ENCODE results near the gene ARL3. TPM values are rescaled to one million over a fixed set of nuclear protein-coding genes. Genes with fewer than 3 reads are reported as not detected.
A peak's percentile ranks its signal among the peaks of the same experiment; 100 is the strongest.

The ARL3 gene
- total RNA-seq, 1 experiment from 2014 or later = 13.3 TPM

DNA sequence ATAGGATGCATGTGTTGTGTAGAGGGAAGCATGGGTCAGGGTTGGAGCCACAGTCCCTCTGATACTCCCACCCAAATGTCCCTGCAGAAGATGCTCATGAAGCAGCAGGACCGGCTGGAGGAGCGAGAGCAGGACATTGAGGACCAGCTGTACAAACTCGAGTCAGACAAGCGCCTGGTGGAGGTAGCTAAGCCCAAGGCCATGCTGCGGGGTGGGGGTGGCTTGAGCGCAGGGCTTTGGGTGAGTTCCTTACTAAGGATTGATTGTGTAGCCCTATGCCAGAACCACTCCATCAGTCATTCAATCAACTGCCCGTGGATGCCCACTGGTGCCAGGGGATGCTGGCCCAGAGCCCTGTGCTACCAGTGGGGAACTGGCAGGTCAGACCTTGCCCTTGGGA, 59.6 kb downstream of the ARL3 start:
- ATAC-seq (no peak), DNase-seq (ENCODE audit: low spot score) (no peak)
- Mint-ChIP-seq H3K27ac (no peak overlapping the region), H3K27me3 (ENCODE audit: low read depth) (no peaks in the 10 kb centered on the region; the same call in 1 of the 2 replicates), H3K36me3 (peaks cover 28% of the 10 kb centered on the region), H3K4me1 (peaks cover 25% of the 10 kb centered on the region), H3K4me3 (no peak overlapping the region), H3K9me3 (no peaks in the 10 kb centered on the region)
- POLR2A ChIA-PET = interaction anchor here (1.5 kb wide), 1 partner anchor 13 kb away, joined by 4 read pairs; no protein-coding TSS in a partner anchor
- TF ChIP-seq FOXK1 (CRISPR knock-in tag; IDR thresholded peaks at IDR 0.05) (no peak), TP53 (CRISPR knock-in tag; IDR thresholded peaks at IDR 0.05) (no peak), ZSCAN18 (CRISPR knock-in tag; IDR thresholded peaks at IDR 0.05) (no peak), ZNF396 (CRISPR knock-in tag; IDR thresholded peaks at IDR 0.05; ENCODE audit: borderline replicate concordance) (no peak), NR1H2 (CRISPR knock-in tag; IDR thresholded peaks at IDR 0.05) (no peak), IRF2 (CRISPR knock-in tag; IDR thresholded peaks at IDR 0.05; ENCODE audit: borderline replicate concordance, low read depth) (no peak), ESRRA (CRISPR knock-in tag; IDR thresholded peaks at IDR 0.05; ENCODE audit: borderline replicate concordance) (no peak), ELF4 (CRISPR knock-in tag; IDR thresholded peaks at IDR 0.05; ENCODE audit: low read depth) (no peak)
- TF ChIP-seq, protein P1, sequence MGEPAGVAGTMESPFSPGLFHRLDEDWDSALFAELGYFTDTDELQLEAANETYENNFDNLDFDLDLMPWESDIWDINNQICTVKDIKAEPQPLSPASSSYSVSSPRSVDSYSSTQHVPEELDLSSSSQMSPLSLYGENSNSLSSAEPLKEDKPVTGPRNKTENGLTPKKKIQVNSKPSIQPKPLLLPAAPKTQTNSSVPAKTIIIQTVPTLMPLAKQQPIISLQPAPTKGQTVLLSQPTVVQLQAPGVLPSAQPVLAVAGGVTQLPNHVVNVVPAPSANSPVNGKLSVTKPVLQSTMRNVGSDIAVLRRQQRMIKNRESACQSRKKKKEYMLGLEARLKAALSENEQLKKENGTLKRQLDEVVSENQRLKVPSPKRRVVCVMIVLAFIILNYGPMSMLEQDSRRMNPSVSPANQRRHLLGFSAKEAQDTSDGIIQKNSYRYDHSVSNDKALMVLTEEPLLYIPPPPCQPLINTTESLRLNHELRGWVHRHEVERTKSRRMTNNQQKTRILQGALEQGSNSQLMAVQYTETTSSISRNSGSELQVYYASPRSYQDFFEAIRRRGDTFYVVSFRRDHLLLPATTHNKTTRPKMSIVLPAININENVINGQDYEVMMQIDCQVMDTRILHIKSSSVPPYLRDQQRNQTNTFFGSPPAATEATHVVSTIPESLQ (CRISPR knock-in tag; IDR thresholded peaks at IDR 0.05) = no peak
- TF ChIP-seq, protein P2, sequence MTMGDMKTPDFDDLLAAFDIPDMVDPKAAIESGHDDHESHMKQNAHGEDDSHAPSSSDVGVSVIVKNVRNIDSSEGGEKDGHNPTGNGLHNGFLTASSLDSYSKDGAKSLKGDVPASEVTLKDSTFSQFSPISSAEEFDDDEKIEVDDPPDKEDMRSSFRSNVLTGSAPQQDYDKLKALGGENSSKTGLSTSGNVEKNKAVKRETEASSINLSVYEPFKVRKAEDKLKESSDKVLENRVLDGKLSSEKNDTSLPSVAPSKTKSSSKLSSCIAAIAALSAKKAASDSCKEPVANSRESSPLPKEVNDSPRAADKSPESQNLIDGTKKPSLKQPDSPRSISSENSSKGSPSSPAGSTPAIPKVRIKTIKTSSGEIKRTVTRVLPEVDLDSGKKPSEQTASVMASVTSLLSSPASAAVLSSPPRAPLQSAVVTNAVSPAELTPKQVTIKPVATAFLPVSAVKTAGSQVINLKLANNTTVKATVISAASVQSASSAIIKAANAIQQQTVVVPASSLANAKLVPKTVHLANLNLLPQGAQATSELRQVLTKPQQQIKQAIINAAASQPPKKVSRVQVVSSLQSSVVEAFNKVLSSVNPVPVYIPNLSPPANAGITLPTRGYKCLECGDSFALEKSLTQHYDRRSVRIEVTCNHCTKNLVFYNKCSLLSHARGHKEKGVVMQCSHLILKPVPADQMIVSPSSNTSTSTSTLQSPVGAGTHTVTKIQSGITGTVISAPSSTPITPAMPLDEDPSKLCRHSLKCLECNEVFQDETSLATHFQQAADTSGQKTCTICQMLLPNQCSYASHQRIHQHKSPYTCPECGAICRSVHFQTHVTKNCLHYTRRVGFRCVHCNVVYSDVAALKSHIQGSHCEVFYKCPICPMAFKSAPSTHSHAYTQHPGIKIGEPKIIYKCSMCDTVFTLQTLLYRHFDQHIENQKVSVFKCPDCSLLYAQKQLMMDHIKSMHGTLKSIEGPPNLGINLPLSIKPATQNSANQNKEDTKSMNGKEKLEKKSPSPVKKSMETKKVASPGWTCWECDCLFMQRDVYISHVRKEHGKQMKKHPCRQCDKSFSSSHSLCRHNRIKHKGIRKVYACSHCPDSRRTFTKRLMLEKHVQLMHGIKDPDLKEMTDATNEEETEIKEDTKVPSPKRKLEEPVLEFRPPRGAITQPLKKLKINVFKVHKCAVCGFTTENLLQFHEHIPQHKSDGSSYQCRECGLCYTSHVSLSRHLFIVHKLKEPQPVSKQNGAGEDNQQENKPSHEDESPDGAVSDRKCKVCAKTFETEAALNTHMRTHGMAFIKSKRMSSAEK (CRISPR knock-in tag; IDR thresholded peaks at IDR 0.05; ENCODE audit: borderline replicate concordance) = no peak
- TF ChIP-seq, protein P3, sequence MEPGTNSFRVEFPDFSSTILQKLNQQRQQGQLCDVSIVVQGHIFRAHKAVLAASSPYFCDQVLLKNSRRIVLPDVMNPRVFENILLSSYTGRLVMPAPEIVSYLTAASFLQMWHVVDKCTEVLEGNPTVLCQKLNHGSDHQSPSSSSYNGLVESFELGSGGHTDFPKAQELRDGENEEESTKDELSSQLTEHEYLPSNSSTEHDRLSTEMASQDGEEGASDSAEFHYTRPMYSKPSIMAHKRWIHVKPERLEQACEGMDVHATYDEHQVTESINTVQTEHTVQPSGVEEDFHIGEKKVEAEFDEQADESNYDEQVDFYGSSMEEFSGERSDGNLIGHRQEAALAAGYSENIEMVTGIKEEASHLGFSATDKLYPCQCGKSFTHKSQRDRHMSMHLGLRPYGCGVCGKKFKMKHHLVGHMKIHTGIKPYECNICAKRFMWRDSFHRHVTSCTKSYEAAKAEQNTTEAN (CRISPR knock-in tag; IDR thresholded peaks at IDR 0.05) = no peak
- TF ChIP-seq, protein P4, sequence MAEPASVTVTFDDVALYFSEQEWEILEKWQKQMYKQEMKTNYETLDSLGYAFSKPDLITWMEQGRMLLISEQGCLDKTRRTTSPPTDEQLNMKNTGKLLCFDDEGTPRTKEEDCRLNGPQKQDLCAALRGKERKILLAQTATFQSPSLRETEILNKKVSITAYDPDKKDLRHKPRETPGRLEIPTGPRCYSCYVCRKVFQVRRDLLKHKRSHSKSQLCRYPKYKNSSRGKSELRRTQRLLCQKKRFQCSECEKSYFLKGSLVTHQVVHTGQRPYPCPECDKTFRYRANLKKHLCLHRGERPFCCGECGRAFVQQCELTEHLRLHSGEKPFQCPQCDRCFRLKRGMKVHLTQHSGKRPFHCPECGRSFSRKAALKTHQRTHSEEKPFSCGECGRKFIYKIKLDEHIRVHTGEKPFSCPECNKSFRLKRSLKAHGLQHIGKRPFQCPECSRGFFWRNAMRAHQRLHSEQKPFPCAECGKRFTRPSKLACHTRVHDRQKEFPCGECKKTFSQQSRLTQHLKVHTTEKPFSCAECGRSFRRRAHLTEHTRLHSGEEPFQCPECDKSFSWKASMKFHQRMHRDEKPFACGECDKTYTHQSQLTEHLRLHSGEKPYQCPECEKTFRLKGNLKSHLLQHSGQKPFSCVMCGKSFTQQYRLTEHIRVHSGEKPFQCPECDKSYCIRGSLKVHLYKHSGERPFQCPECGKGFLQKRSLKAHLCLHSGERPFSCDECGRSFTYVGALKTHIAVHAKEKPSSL (CRISPR knock-in tag; conservative IDR thresholded peaks at IDR 0.05) = no peak
- CTCF ChIA-PET = interaction anchor here (0.5 to 2.3 kb wide), 3 partner anchors 10 to 69 kb away, joined by 4 to 10 read pairs (median 6); partner anchors contain the start of gene TRIM8

GRCh38 chr10:102653060-102653459, 61.1 kb downstream of the ARL3 start:
- DNase-seq (ENCODE audit: low spot score) (no peak), ATAC-seq (no peak)
- Mint-ChIP-seq H3K36me3 (peaks cover 24% of the 10 kb centered on the region), H3K9me3 (no peaks in the 10 kb centered on the region), H3K4me1 (peaks cover 36% of the 10 kb centered on the region), H3K27me3 (ENCODE audit: low read depth) (no peaks in the 10 kb centered on the region), H3K27ac (peak overlapping the region; percentile 85), H3K4me3 (no peak overlapping the region)
- TF ChIP-seq E2F5 (CRISPR knock-in tag; IDR thresholded peaks at IDR 0.05) = no peak
- TF ChIP-seq SMAD3 (CRISPR knock-in tag; IDR thresholded peaks at IDR 0.05; ENCODE audit: borderline replicate concordance) = no peak
- TF ChIP-seq EMX1 (CRISPR knock-in tag; IDR thresholded peaks at IDR 0.05) = no peak
- no peak for TF ChIP-seq AR (CRISPR knock-in tag; IDR thresholded peaks at IDR 0.05)
- CTCF ChIA-PET = interaction anchor here (1.0 to 1.8 kb wide), 3 partner anchors 8 to 25 kb away, joined by 4 to 6 read pairs (median 6); partner anchors contain the start of gene TRIM8
- POLR2A ChIA-PET = interaction anchor here (1.5 kb wide), 1 partner anchor 11 kb away, joined by 4 read pairs; no protein-coding TSS in a partner anchor

All from WTC11 (cell line).